Neural cell (in vitro differentiated cells): ENCODE results near the gene PLCB4. TPM values are rescaled to one million over a fixed set of nuclear protein-coding genes. Genes with fewer than 3 reads are reported as not detected.

Source experiments
- H2AFZ ChIP-seq: fragments of 200-600, 300-800 bp; sonication (generic), shearing (Covaris generic); 2 replicates; pipeline ENCODE4 v1.6.0; 2014; ENCODE audit warnings: low read depth, mild to moderate bottlenecking, antibody characterized with exemption, low read length, moderate library complexity
- H3F3A ChIP-seq: fragments of 200-600 bp; shearing (Covaris generic); 2 replicates; pipeline ENCODE4 v1.6.1; 2016; ENCODE audit warnings: mild to moderate bottlenecking, moderate library complexity, mixed read lengths, antibody characterized with exemption, low read length; ENCODE audit not compliant: insufficient read depth, poor library complexity, severe bottlenecking
- H3K27ac ChIP-seq: fragments of 200-600, 300-800 bp; sonication (generic), shearing (Covaris generic); 2 replicates; pipeline ENCODE4 v1.5.1; 2014; ENCODE audit warnings: mild to moderate bottlenecking, low read length, moderate library complexity
- H3K27me3 ChIP-seq: fragments of 300-800, 200-600 bp; sonication (generic), shearing (Covaris generic); 2 replicates; pipeline ENCODE4 v1.6.0; 2014; ENCODE audit warnings: mild to moderate bottlenecking, low read depth, low read length, moderate library complexity; ENCODE audit not compliant: insufficient read depth
- H3K36me3 ChIP-seq: fragments of 300-800, 200-600 bp; sonication (generic), shearing (Covaris generic); 2 replicates; pipeline ENCODE4 v1.5.1; 2014; ENCODE audit warnings: mild to moderate bottlenecking, antibody characterized with exemption, low read length, moderate library complexity; ENCODE audit not compliant: insufficient read depth
- H3K4me2 ChIP-seq: fragments of 300-800, 200-600 bp; sonication (generic), shearing (Covaris generic); 2 replicates; pipeline ENCODE4 v1.6.0; 2014; ENCODE audit warnings: mild to moderate bottlenecking, low read length
- H3K4me3 ChIP-seq: fragments of 300-800, 200-600 bp; sonication (generic), shearing (Covaris generic); 2 replicates; pipeline ENCODE4 v1.5.1; 2014; ENCODE audit warnings: mild to moderate bottlenecking, low read length, moderate library complexity
- H3K79me2 ChIP-seq: fragments of 200-600 bp; shearing (Covaris generic); replicated peaks from 2 replicates; pipeline ENCODE4 v1.6.0; 2014; ENCODE audit warnings: mild to moderate bottlenecking, low read length, moderate library complexity; ENCODE audit not compliant: insufficient read depth
- H3K9ac ChIP-seq: fragments of 300-800, 200-600 bp; sonication (generic), shearing (Covaris generic); 2 replicates; pipeline ENCODE4 v1.6.1; 2016; ENCODE audit warnings: mild to moderate bottlenecking, low read length, mixed read lengths
- H3K9me2 ChIP-seq: fragments of 200-600 bp; shearing (Covaris generic); 2 replicates; pipeline ENCODE4 v1.6.1; 2016; ENCODE audit warnings: mild to moderate bottlenecking, low read length, mixed read lengths; ENCODE audit not compliant: insufficient read depth
- H3K9me3 ChIP-seq: fragments of 200-600, 300-800 bp; sonication (generic), shearing (Covaris generic); 2 replicates; pipeline ENCODE4 v1.6.1; 2016; ENCODE audit warnings: mild to moderate bottlenecking, mixed run types, low read length, moderate library complexity, mixed read lengths
- H4K20me1 ChIP-seq: fragments of 200-600 bp; shearing (Covaris generic); 2 replicates; pipeline ENCODE4 v1.6.1; 2016; ENCODE audit warnings: mild to moderate bottlenecking, mixed run types; ENCODE audit not compliant: insufficient read depth
- CTCF ChIP-seq: fragments of 450-650 bp; IDR thresholded peaks from 2 replicates; pipeline ENCODE4 v1.5.1; 2014; ENCODE audit warnings: antibody characterized with exemption, mild to moderate bottlenecking, moderate library complexity; ENCODE audit not compliant: poor library complexity, severe bottlenecking
- EP300 ChIP-seq: fragments of 450-650 bp; conservative IDR thresholded peaks from 2 replicates; pipeline ENCODE4 v1.6.1; 2014; ENCODE audit warnings: antibody characterized with exemption, mild to moderate bottlenecking, moderate library complexity; ENCODE audit not compliant: poor library complexity, severe bottlenecking
- EZH2 ChIP-seq: fragments of 200-600, 300-800 bp; shearing (Covaris generic), sonication (generic); IDR thresholded peaks from 2 replicates; pipeline ENCODE4 v1.6.1; 2014; ENCODE audit warnings: antibody characterized with exemption, low read length, borderline replicate concordance, mild to moderate bottlenecking; ENCODE audit not compliant: insufficient read depth, poor library complexity, severe bottlenecking
- MXI1 ChIP-seq: fragments of 450-650 bp; conservative IDR thresholded peaks from 2 replicates; pipeline ENCODE4 v1.6.1; 2014; ENCODE audit warnings: antibody characterized with exemption, mild to moderate bottlenecking; ENCODE audit not compliant: poor library complexity, severe bottlenecking
- POLR2AphosphoS5 ChIP-seq: IDR thresholded peaks from 2 replicates; pipeline ENCODE4 v1.6.1; 2012
- RAD21 ChIP-seq: fragments of 450-650 bp; conservative IDR thresholded peaks from 2 replicates; pipeline ENCODE4 v1.6.1; 2014; ENCODE audit warnings: antibody characterized with exemption, mild to moderate bottlenecking, moderate library complexity
- REST ChIP-seq: IDR thresholded peaks from 2 replicates; pipeline ENCODE4 v1.6.1; 2012; ENCODE audit warnings: borderline replicate concordance
- SMC3 ChIP-seq: fragments of 450-650 bp; conservative IDR thresholded peaks from 2 replicates; pipeline ENCODE4 v1.6.1; 2014; ENCODE audit warnings: antibody characterized with exemption, mild to moderate bottlenecking, moderate library complexity; ENCODE audit not compliant: poor library complexity
- TAF1 ChIP-seq: IDR thresholded peaks from 2 replicates; pipeline ENCODE4 v1.6.1; 2012; ENCODE audit warnings: low read depth
- polyA plus RNA-seq: library from polyadenylated mRNA; depleted of rRNA; stranded (reverse); fragments of >200 nt; gene quantifications from 2 replicates; pipeline ENCODE4 v1.2.3, GENCODE V29; 2014

The PLCB4 gene
- polyA plus RNA-seq, 1 donor from 2014 or later: 13.1 TPM

DNA sequence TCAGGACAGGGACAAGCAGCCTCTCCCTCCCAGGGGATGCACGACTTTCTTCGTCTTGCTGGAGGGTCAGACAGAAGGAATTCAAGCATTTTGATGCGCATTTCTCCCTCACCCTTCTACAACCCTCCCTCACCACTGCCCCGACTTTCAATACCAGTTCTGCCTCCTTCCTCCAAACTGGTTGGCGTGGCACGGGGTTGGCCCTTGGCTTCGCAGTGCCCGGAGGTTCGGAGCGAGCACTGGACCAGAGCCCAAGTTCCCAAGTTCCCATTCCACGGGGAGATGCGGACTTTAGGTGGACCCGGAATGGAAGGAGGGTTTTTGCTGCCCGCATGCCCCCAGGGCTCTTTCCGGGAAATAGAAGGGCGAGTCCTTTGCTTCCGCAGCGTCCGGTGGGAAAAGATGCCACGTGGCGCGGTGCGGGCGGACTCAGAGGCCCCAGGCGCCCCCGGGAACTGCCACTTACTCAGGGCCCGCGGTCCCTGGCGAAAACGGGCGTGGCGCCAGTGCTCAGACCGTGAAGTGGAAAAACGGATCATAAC lies 437.5 kb downstream of the PLCB4 start:
- Histone ChIP-seq H3K4me2 (no peak overlapping the region), H2AFZ (no peak overlapping the region), H3K4me3 (peak overlapping the region; percentile 38), H4K20me1 (no peaks in the 10 kb centered on the region), H3K9me2 (no peaks in the 10 kb centered on the region), H3K36me3 (no peaks in the 10 kb centered on the region), H3F3A (no peaks in the 10 kb centered on the region), H3K9me3 (peaks cover 6% of the 10 kb centered on the region), H3K27me3 (peaks cover 66% of the 10 kb centered on the region), H3K27ac (no peak overlapping the region), H3K79me2 (no peaks in the 10 kb centered on the region), H3K9ac (no peak overlapping the region)
- no peak for TF ChIP-seq MXI1
- no peak for TF ChIP-seq EP300
- no peak for TF ChIP-seq TAF1
- TF ChIP-seq POLR2AphosphoS5: no peak
- TF ChIP-seq RAD21: no peak
- TF ChIP-seq SMC3: no peak
- no peak for TF ChIP-seq CTCF
- no peak for TF ChIP-seq REST
- no peak for TF ChIP-seq EZH2

DNA sequence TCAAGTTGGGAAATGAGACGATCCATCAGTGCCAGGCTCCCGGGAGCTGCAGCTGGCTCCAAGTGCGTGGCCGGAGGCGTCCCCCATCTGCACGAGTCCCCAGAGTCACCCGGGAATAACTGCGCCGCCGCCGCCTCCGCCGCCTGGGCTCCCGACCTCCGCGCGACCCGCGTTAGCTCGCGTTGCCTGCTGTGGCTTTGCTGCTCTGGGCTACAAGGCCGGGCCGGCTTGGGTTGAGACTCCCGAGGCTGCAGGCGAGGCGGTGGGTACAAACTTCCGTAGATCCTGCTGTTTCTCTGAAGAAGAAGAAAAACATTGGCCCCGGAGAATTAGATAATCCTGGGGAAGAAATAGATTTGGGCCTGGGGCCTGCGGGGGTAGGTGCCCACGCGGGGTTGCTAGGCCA lies 438.1 kb downstream of the PLCB4 start:
- H3K9me3 ChIP-seq: peaks cover 6% of the 10 kb centered on the region
- H4K20me1 ChIP-seq: no peaks in the 10 kb centered on the region
- H3K4me3 ChIP-seq: peak overlapping the region; percentile 38
- no peaks in the 10 kb centered on the region for H3K79me2 ChIP-seq
- no peak overlapping the region for H3K4me2 ChIP-seq
- no peaks in the 10 kb centered on the region for H3K36me3 ChIP-seq
- H2AFZ ChIP-seq: no peak overlapping the region
- no peaks in the 10 kb centered on the region for H3K9me2 ChIP-seq
- H3K9ac ChIP-seq: no peak overlapping the region
- H3F3A ChIP-seq: no peaks in the 10 kb centered on the region
- H3K27me3 ChIP-seq: peaks cover 72% of the 10 kb centered on the region
- no peak overlapping the region for H3K27ac ChIP-seq
- TF ChIP-seq RAD21 (no peak), CTCF (no peak), EZH2 (no peak), EP300 (no peak), MXI1 (no peak), SMC3 (no peak), POLR2AphosphoS5 (no peak), TAF1 (no peak), REST (no peak)
